Measurements from ENCODE around the gene MUC7.

DNA sequence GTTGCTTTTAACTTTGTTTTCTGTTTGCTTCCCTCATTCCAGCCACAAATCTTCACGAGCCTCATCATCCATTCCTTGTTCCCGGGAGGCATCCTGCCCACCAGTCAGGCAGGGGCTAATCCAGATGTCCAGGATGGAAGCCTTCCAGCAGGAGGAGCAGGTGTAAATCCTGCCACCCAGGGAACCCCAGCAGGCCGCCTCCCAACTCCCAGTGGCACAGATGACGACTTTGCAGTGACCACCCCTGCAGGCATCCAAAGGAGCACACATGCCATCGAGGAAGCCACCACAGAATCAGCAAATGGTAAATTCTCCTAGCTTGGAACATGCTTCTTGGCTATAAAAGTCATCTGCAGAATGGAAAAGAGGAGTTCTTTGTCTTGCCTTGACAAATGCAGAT is 59.0 kb downstream of the MUC7 start:
- no peak for TF ChIP-seq POLR2A (IDR thresholded peaks at IDR 0.05)
- TF ChIP-seq, protein P1, sequence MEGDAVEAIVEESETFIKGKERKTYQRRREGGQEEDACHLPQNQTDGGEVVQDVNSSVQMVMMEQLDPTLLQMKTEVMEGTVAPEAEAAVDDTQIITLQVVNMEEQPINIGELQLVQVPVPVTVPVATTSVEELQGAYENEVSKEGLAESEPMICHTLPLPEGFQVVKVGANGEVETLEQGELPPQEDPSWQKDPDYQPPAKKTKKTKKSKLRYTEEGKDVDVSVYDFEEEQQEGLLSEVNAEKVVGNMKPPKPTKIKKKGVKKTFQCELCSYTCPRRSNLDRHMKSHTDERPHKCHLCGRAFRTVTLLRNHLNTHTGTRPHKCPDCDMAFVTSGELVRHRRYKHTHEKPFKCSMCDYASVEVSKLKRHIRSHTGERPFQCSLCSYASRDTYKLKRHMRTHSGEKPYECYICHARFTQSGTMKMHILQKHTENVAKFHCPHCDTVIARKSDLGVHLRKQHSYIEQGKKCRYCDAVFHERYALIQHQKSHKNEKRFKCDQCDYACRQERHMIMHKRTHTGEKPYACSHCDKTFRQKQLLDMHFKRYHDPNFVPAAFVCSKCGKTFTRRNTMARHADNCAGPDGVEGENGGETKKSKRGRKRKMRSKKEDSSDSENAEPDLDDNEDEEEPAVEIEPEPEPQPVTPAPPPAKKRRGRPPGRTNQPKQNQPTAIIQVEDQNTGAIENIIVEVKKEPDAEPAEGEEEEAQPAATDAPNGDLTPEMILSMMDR (IDR thresholded peaks at IDR 0.05): no peak
